ENCODE results near the gene PPP1R10.

Gene PPP1R10

GRCh38 chr6:30610065-30610464, 7.0 kb downstream of the PPP1R10 start:
- TF ChIP-seq, protein P1, sequence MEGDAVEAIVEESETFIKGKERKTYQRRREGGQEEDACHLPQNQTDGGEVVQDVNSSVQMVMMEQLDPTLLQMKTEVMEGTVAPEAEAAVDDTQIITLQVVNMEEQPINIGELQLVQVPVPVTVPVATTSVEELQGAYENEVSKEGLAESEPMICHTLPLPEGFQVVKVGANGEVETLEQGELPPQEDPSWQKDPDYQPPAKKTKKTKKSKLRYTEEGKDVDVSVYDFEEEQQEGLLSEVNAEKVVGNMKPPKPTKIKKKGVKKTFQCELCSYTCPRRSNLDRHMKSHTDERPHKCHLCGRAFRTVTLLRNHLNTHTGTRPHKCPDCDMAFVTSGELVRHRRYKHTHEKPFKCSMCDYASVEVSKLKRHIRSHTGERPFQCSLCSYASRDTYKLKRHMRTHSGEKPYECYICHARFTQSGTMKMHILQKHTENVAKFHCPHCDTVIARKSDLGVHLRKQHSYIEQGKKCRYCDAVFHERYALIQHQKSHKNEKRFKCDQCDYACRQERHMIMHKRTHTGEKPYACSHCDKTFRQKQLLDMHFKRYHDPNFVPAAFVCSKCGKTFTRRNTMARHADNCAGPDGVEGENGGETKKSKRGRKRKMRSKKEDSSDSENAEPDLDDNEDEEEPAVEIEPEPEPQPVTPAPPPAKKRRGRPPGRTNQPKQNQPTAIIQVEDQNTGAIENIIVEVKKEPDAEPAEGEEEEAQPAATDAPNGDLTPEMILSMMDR (IDR thresholded peaks at IDR 0.05), result no peak
- H3K27ac ChIP-seq, result peak overlapping the region; percentile 19
- H3K4me3 ChIP-seq (ENCODE audit: low read depth in 1 of 2, low read length in 1 of 2), result no peak overlapping the region
- peaks cover 48% of the 10 kb centered on the region for H3K36me3 ChIP-seq
- H3K4me1 ChIP-seq (ENCODE audit: control insufficient read depth in 1 of 2, insufficient read depth in 1 of 2, low read depth in 1 of 2, low read length in 1 of 2), result peaks cover 43 to 44% of the 10 kb centered on the region in 2 experiments
- H3K27me3 ChIP-seq, result no peaks in the 10 kb centered on the region
- H3K9me3 ChIP-seq, result no peaks in the 10 kb centered on the region

- Histone ChIP-seq H3K4me3 (ENCODE audit: low read depth in 1 of 2, low read length in 1 of 2) (no peak overlapping the region), H3K27ac (no peak overlapping the region), H3K36me3 (peaks cover 97% of the 10 kb centered on the region), H3K9me3 (no peaks in the 10 kb centered on the region), H3K27me3 (no peaks in the 10 kb centered on the region), H3K4me1 (ENCODE audit: control insufficient read depth in 1 of 2, insufficient read depth in 1 of 2, low read depth in 1 of 2, low read length in 1 of 2) (peaks cover 8 to 17% of the 10 kb centered on the region in 2 experiments)
- TF ChIP-seq, protein P1 (IDR thresholded peaks at IDR 0.05), result no peak
These were observed 13.1 kb downstream of the PPP1R10 start for GRCh38 chr6:30603961-30604360.

- Histone ChIP-seq H3K27me3 (no peaks in the 10 kb centered on the region), H3K36me3 (peaks cover 77% of the 10 kb centered on the region), H3K9me3 (no peaks in the 10 kb centered on the region), H3K4me1 (ENCODE audit: control insufficient read depth in 1 of 2, insufficient read depth in 1 of 2, low read depth in 1 of 2, low read length in 1 of 2) (peaks cover 8 to 11% of the 10 kb centered on the region in 2 experiments), H3K27ac (peak overlapping the region; percentile 58), H3K4me3 (ENCODE audit: low read depth in 1 of 2, low read length in 1 of 2) (no peak overlapping the region)
- TF ChIP-seq, protein P1 (IDR thresholded peaks at IDR 0.05), result no peak
These were observed 15.0 kb downstream of the PPP1R10 start for GRCh38 chr6:30601815-30602641.

DNA sequence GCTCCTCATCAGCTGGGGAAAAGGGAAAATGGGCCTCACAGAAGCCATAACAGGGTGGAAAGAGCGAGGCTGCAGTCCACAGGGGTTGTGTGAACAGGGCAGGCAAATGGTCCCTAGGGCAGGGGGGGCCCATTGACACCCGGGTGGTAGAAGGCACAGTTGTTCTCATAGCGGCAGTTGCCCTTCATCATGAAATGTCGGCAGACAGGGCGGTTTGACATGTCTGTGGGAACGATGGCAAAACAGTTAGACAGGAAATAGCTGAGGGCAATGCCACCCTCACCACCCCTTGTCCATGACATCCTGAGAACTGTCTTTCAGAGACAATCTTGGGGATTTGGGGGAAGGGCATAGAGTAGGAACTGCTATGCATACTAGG, 15.6 kb downstream of the PPP1R10 start:
- H3K36me3 ChIP-seq, result peaks cover 71% of the 10 kb centered on the region
- H3K4me1 ChIP-seq (ENCODE audit: control insufficient read depth in 1 of 2, insufficient read depth in 1 of 2, low read depth in 1 of 2, low read length in 1 of 2), result peaks cover 3 to 5% of the 10 kb centered on the region in 2 experiments

GRCh38 chr6:30600451-30600961, 16.5 kb downstream of the PPP1R10 start:
- H3K36me3 ChIP-seq, result peaks cover 62% of the 10 kb centered on the region
- H3K4me1 ChIP-seq (ENCODE audit: control insufficient read depth in 1 of 2, insufficient read depth in 1 of 2, low read depth in 1 of 2, low read length in 1 of 2), result no peaks in the 10 kb centered on the region
- H3K27me3 ChIP-seq, result no peaks in the 10 kb centered on the region
- H3K27ac ChIP-seq, result peak overlapping the region; percentile 58
- TF ChIP-seq, protein P1 (IDR thresholded peaks at IDR 0.05), result no peak
- no peak overlapping the region for H3K4me3 ChIP-seq (ENCODE audit: low read depth in 1 of 2, low read length in 1 of 2)
- H3K9me3 ChIP-seq, result no peaks in the 10 kb centered on the region

More for the DNA sequence above, 15.6 kb downstream of the PPP1R10 start:
- H3K27me3 ChIP-seq, result no peaks in the 10 kb centered on the region
- peak overlapping the region; percentile 58 for H3K27ac ChIP-seq
- H3K9me3 ChIP-seq, result no peaks in the 10 kb centered on the region
- H3K4me3 ChIP-seq (ENCODE audit: low read depth in 1 of 2, low read length in 1 of 2), result no peak overlapping the region
- TF ChIP-seq, protein P1 (IDR thresholded peaks at IDR 0.05), result no peak
